A549 (cell line): ENCODE measurements around the gene BZW1. TPM values are rescaled to one million over a fixed set of nuclear protein-coding genes. Genes with fewer than 3 reads are reported as not detected.

Source experiments
- ATAC-seq, 2 experiments: fragments of 200-7000 bp in 1 of 2; fragments of >200 bp in 1 of 2; cut with Nextera tagmentation in 1 of 2; cut with Tn5 transposase in 1 of 2; 3 replicates each; pipeline versions ENCODE4 v1.8.0 to v1.9.1; 2018 to 2020; ENCODE audit warnings: mild to moderate bottlenecking in 1 of 2, moderate library complexity in 1 of 2
- CTCF ChIA-PET: fragments of 300-600 bp; sonication (Branson Sonifier 250); formaldehyde crosslinking; extraction: SDS; loops from one replicate; lab custom pipeline; 2021; ENCODE audit warnings: antibody characterized with exemption, inconsistent platforms; lab: Yijun Ruan, JAX
- POLR2A ChIA-PET: fragments of 350-600 bp; formaldehyde crosslinking; extraction: SDS; loops from one replicate; lab custom pipeline; 2021; ENCODE audit warnings: antibody characterized with exemption, inconsistent platforms; lab: Yijun Ruan, JAX
- DNase-seq, 2 experiments: peaks; one replicate each; pipeline versions ENCODE4 v3.0.0 to v3.0.0-alpha.2; 2011 to 2016; ENCODE audit warnings: low read depth in 1 of 2, low spot score in 1 of 2
- FAIRE-seq: peaks from 2 replicates; lab custom pipeline; 2011; peaks lifted over from hg19 to GRCh38; lab: Jason Lieb, UNC
- H3K27ac ChIP-seq, 2 experiments: fragments of >200 bp; sonication (Bioruptor Twin); formaldehyde crosslinking; 3 replicates each; pipeline ENCODE4 v1.5.1; 2016 to 2017
- H3K4me1 ChIP-seq: fragments of >200 bp; sonication (Bioruptor Twin); formaldehyde crosslinking; 3 replicates; pipeline ENCODE4 v1.6.1; 2016
- H3K4me2 ChIP-seq: fragments of >200 bp; sonication (Bioruptor Twin); formaldehyde crosslinking; 3 replicates; pipeline ENCODE4 v1.6.1; 2016
- H3K4me3 ChIP-seq: fragments of >200 bp; sonication (Bioruptor Twin); formaldehyde crosslinking; 3 replicates; pipeline ENCODE4 v1.5.1; 2016
- H3K9me3 ChIP-seq: fragments of >200 bp; sonication (Bioruptor Twin); formaldehyde crosslinking; 3 replicates; pipeline ENCODE4 v1.6.1; 2016
- CBX8 ChIP-seq: fragments of 200-600 bp; sonication (generic); IDR thresholded peaks from 2 replicates; pipeline ENCODE4 v1.6.1; 2016
- CHD4 ChIP-seq: fragments of 200-600 bp; sonication (generic); IDR thresholded peaks from 2 replicates; pipeline ENCODE4 v1.6.1; 2016; ENCODE audit warnings: antibody characterized with exemption, mild to moderate bottlenecking, borderline replicate concordance
- EHMT2 ChIP-seq: fragments of 200-600 bp; sonication (generic); IDR thresholded peaks from 2 replicates; pipeline ENCODE4 v1.6.1; 2016; ENCODE audit warnings: antibody characterized with exemption, low read depth, mild to moderate bottlenecking, moderate library complexity
- EP300 ChIP-seq, 2 experiments: fragments of >200 bp; sonication (Bioruptor Twin); formaldehyde crosslinking; IDR thresholded peaks; 2 replicates in 1 of 2; 3 replicates in 1 of 2; pipeline ENCODE4 v1.6.1; 2016 to 2017
- ESRRA ChIP-seq: fragments of 150-350 bp; IDR thresholded peaks from 2 replicates; pipeline ENCODE4 v1.6.1; 2014; ENCODE audit warnings: mild to moderate bottlenecking, low read length, borderline replicate concordance
- FOSL2 ChIP-seq, 2 experiments: fragments of 450-650 bp in 1 of 2; fragments of >200 bp in 1 of 2; sonication (Bioruptor Twin) in 1 of 2; formaldehyde crosslinking; IDR thresholded peaks; 2 replicates each; pipeline versions ENCODE4 v1.5.0 to v1.6.1; 2016 to 2020; ENCODE audit warnings: mild to moderate bottlenecking in 1 of 2, moderate library complexity in 1 of 2
- HOXA7 ChIP-seq: fragments of 250-450 bp; sonication (Bioruptor Pico); IDR thresholded peaks from 2 replicates; pipeline ENCODE4 v1.5.0; 2020; ENCODE audit warnings: mild to moderate bottlenecking, moderate library complexity
- HOXB5 ChIP-seq: fragments of 250-450 bp; sonication (Bioruptor Pico); IDR thresholded peaks from 2 replicates; pipeline ENCODE4 v1.5.0; 2020; ENCODE audit warnings: mild to moderate bottlenecking, moderate library complexity
- MAX ChIP-seq: IDR thresholded peaks from 2 replicates; pipeline ENCODE4 v1.6.1; 2012
- REST ChIP-seq: fragments of 200-600 bp; sonication (generic); IDR thresholded peaks from 2 replicates; pipeline ENCODE4 v1.6.1; 2016; ENCODE audit warnings: antibody characterized with exemption, mild to moderate bottlenecking, moderate library complexity
- ZFP36 ChIP-seq: fragments of 450-650 bp; IDR thresholded peaks from 2 replicates; pipeline ENCODE4 v1.6.1; 2014; ENCODE audit warnings: borderline replicate concordance; ENCODE audit not compliant: partially characterized antibody
- ZSCAN20 ChIP-seq: fragments of 250-450 bp; sonication (Bioruptor Pico); IDR thresholded peaks from 2 replicates; pipeline ENCODE4 v1.8.0; 2022; ENCODE audit warnings: mild to moderate bottlenecking, moderate library complexity
- WGBS: methylation state at CpG from one replicate; pipeline ENCODE4 v1.1.6; 2017; ENCODE audit errors: missing lambda C conversion rate; 5-methylcytosine and 5-hydroxymethylcytosine counted together
- polyA plus RNA-seq, 4 experiments: library from polyadenylated mRNA; depleted of rRNA in 3 of 4; stranded (reverse); fragments of >200 nt; fragmentation: RNase III in 1 of 4; extraction: RNeasy Plus Mini Kit Qiagen cat#74134 plus additional on column Dnase treatment in 1 of 4; gene quantifications; 2 replicates in 3 of 4; 3 replicates in 1 of 4; pipeline ENCODE4 v1.2.3, GENCODE V29; 2011 to 2017
- TF ChIP-seq, protein P1 (sequence below): fragments of >200 bp; sonication (Bioruptor Twin); formaldehyde crosslinking; IDR thresholded peaks from 2 replicates; pipeline ENCODE4 v1.6.1; 2016
- TF ChIP-seq, protein P2 (sequence below): fragments of 150-350 bp; IDR thresholded peaks from 2 replicates; pipeline ENCODE4 v1.6.1; 2014; ENCODE audit warnings: low read depth, mild to moderate bottlenecking, low read length

BZW1 gene
- polyA plus RNA-seq, 2 of the 4 experiments (the other 2 are of a cell fraction): 401 to 439 TPM

- TF ChIP-seq REST: no peak
- TF ChIP-seq MAX: peak; percentile 51; the same call in 1 of the 2 replicates
- no peak for TF ChIP-seq ZSCAN20
- no peak for TF ChIP-seq EHMT2
Measured at GRCh38 chr2:200777275-200777674, 34.4 kb upstream of the BZW1 start (continued).

DNA sequence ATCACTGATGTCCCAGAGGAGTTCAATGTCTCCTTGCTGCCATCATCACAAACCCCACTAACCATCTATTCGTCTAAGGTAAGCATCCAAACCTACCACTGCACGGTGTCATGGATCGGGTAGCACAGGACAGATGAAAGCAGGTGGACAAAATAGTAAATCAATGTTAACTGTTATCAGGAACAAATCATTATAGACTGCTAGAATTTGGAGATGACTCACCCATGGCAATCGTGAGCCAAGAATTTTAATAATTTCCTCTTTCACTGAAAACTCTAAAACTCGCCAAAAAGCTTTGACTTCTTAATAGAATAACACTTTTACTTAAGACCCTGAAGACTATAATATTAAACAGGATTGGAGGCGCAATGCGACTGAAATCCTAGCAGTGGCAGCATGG, 33.7 kb upstream of the BZW1 start:
- Histone ChIP-seq H3K4me3 (no peak overlapping the region), H3K9me3 (peaks cover 9% of the 10 kb centered on the region; the same call in 1 of the 3 replicates), H3K4me1 (peaks cover 56% of the 10 kb centered on the region), H3K4me2 (peak overlapping the region; percentile 60), H3K27ac (peak overlapping the region; percentile 78 to 79)
- WGBS: 47% methylated on average over 7 of the region's 7 CpGs
- POLR2A ChIA-PET: interaction anchor here (0.6 kb wide), 1 partner anchor 8 kb away, joined by 4 read pairs; no protein-coding TSS in a partner anchor
- DNase-seq (no peak), ATAC-seq (no peak)
- TF ChIP-seq EP300 (IDR thresholded peaks at IDR 0.05): no peak
- no peak for TF ChIP-seq CHD4
- peak; percentile 28; the same call in 1 of the 2 replicates for TF ChIP-seq FOSL2 (IDR thresholded peaks at IDR 0.05)
- TF ChIP-seq FOSL2 (CRISPR knock-in tag; IDR thresholded peaks at IDR 0.05): peak; percentile 37; the same call in 1 of the 2 replicates
- no peak for TF ChIP-seq REST
- TF ChIP-seq, all 56 proteins: peak for 1
- CTCF ChIA-PET: interaction anchor here (1.2 kb wide), 1 partner anchor 73 kb away, joined by 3 read pairs; no protein-coding TSS in a partner anchor
- no peak for FAIRE-seq

GRCh38 chr2:200779214-200779613, 32.5 kb upstream of the BZW1 start:
- ChIA-PET POLR2A (no interaction called here), CTCF (interaction anchor here (1.0 to 2.0 kb wide), 6 partner anchors 13 to 66 kb away, joined by 3 to 7 read pairs (median 4); no protein-coding TSS in a partner anchor)
- Histone ChIP-seq H3K4me1 (peaks cover 56% of the 10 kb centered on the region), H3K9me3 (no peaks in the 10 kb centered on the region), H3K4me2 (no peak overlapping the region; the same call in 2 of the 3 replicates), H3K27ac (peak overlapping the region; percentile 78 to 79; a peak in 5 of 6 replicates), H3K4me3 (no peak overlapping the region)
- TF ChIP-seq, protein P1, sequence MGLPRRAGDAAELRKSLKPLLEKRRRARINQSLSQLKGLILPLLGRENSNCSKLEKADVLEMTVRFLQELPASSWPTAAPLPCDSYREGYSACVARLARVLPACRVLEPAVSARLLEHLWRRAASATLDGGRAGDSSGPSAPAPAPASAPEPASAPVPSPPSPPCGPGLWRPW: no peak
- TF ChIP-seq HOXA7 (CRISPR knock-in tag) (no peak), ESRRA (no peak), HOXB5 (no peak), ZFP36 (no peak), REST (no peak), CBX8 (no peak)
- TF ChIP-seq, protein P2, sequence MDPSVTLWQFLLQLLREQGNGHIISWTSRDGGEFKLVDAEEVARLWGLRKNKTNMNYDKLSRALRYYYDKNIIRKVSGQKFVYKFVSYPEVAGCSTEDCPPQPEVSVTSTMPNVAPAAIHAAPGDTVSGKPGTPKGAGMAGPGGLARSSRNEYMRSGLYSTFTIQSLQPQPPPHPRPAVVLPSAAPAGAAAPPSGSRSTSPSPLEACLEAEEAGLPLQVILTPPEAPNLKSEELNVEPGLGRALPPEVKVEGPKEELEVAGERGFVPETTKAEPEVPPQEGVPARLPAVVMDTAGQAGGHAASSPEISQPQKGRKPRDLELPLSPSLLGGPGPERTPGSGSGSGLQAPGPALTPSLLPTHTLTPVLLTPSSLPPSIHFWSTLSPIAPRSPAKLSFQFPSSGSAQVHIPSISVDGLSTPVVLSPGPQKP: no peak
- 86% methylated on average over 2 of the region's 2 CpGs for WGBS
- DNase-seq (no peak), ATAC-seq (no peak), FAIRE-seq (no peak)
